Heart left ventricle (tissue), 16 donors: ENCODE measurements around the gene KATNB1. TPM values are rescaled to one million over a fixed set of nuclear protein-coding genes. Genes with fewer than 3 reads are reported as not detected.

ENCODE experiments used
- ATAC-seq, 4 donors: fragments of 200-7000 bp; cut with Tn5 transposase; one replicate each; pipeline ENCODE4 v1.9.1; 2020 to 2022; ENCODE audit warnings: moderate library complexity in 4 of 4, mild to moderate bottlenecking in 3 of 4, moderate number of reproducible peaks in 1 of 4
- DNase-seq, 5 donors: peaks; one replicate each; pipeline ENCODE4 v3.0.0-alpha.2; 2020
- H3K27ac ChIP-seq, 12 donors: fragments of 200-600 bp; sonication (generic) in 4 of 12; one replicate each; pipeline versions ENCODE4 v1.5.0 to v1.8.0; 2016 to 2022; ENCODE audit warnings: mild to moderate bottlenecking in 2 of 12
- H3K27me3 ChIP-seq, 9 donors: fragments of 200-600 bp; sonication (generic) in 2 of 9; one replicate each; pipeline versions ENCODE4 v1.5.1 to v1.8.0; 2016 to 2022; ENCODE audit warnings: mild to moderate bottlenecking in 3 of 9
- H3K36me3 ChIP-seq, 9 donors: fragments of 200-600 bp; sonication (generic) in 2 of 9; one replicate each; pipeline versions ENCODE4 v1.5.0 to v1.8.0; 2018 to 2022; ENCODE audit warnings: mild to moderate bottlenecking in 2 of 9
- H3K4me1 ChIP-seq, 12 donors: fragments of 200-600 bp; sonication (generic) in 4 of 12; one replicate each; pipeline versions ENCODE4 v1.5.0 to v1.8.0; 2016 to 2022; ENCODE audit warnings: mild to moderate bottlenecking in 3 of 12
- H3K4me3 ChIP-seq, 12 donors: fragments of 200-600 bp; sonication (generic) in 4 of 12; one replicate each; pipeline versions ENCODE4 v1.5.0 to v1.8.0; 2017 to 2022; ENCODE audit warnings: mild to moderate bottlenecking in 9 of 12, moderate library complexity in 4 of 12
- H3K9me3 ChIP-seq, 12 donors: fragments of 200-600 bp; sonication (generic) in 4 of 12; one replicate each; pipeline versions ENCODE4 v1.5.0 to v1.8.0; 2016 to 2022; ENCODE audit warnings: mild to moderate bottlenecking in 1 of 12
- POLR2A ChIP-seq, 2 donors: fragments of 450-650 bp; IDR thresholded peaks; one replicate each; pipeline ENCODE4 v1.6.1; 2017; ENCODE audit warnings: antibody characterized with exemption in 2 of 2, mild to moderate bottlenecking in 2 of 2, moderate library complexity in 2 of 2
- WGBS, 4 donors: extraction: QIAGEN DNeasy Blood & Tissue Kit in 2 of 4; methylation state at CpG; one replicate each; pipeline versions ENCODE4 v1.1.5 to v1.1.7; 2013 to 2018; 5-methylcytosine and 5-hydroxymethylcytosine counted together
- intact Hi-C, 10 donors: fragments of 100-400 bp; cut with DNase I; formaldehyde crosslinking; loops; one replicate each; pipeline versions ENCODE4 v1.11.1 to v1.14.2; 2022
- polyA plus RNA-seq, 2 donors: library from polyadenylated mRNA; stranded (reverse); fragments of 200-250 nt; gene quantifications; one replicate each; pipeline ENCODE4 v1.2.3, GENCODE V29; 2013
- total RNA-seq, 9 donors: library from RNA; depleted of rRNA in 2 of 9; stranded (reverse); fragments of >200 nt in 2 of 9; fragmentation: NEBNext Ultra II Directional in 3 of 9; extraction: Animal tissue kit (Norgen Biotek cat#: 25700) in 3 of 9; gene quantifications; one replicate each; pipeline versions ENCODE4 v1.1.0 to v1.2.4, GENCODE V29; 2016 to 2023
- TF ChIP-seq, protein P1 (sequence below), 12 donors: fragments of 200-600 bp; sonication (generic) in 4 of 12; IDR thresholded peaks; one replicate each; pipeline versions ENCODE4 v1.5.0 to v1.8.0; 2018 to 2022; ENCODE audit warnings: antibody characterized with exemption in 12 of 12, mild to moderate bottlenecking in 5 of 12
- donor health status: ischemic (EF 13 %, LVEDD 7.1; RV severe dilation, severe dysfunction).
- donor health status: healthy with polysubstance abuse.
- donor health status: DM: no; HTN: yes; CAD: no.
- donor health status: DM: no; HTN: no; CAD: no.
- donor health status: ischemic (EF 25% LVEDD 6.9; RV normal size, moderate dysfunction).
- donor health status: ischemic (EF 25% LVEDD 5.7; RV mildly dilated, moderate dysfunction).
- donor health status: healthy.
- donor health status: DM: yes; HTN: yes; CAD: no.
- donor health status: ischemic (EF 35%, LVEDD 5.7; RV mildly dilated, moderate dysfunction).
- donor health status: nonischemic (EF 11% LVEDD 7.7; RV severe dilation, severe dysfunction).
- donor health status: DM: yes; HTN: yes; CAD: no.
- donor health status: PGD.
- donor health status: ischemic (EF 29% LVEDD 5.4; RV normal size, mild dysfunction).
- donor health status: nonischemic (EF 23%, LVEDD 6.1; RV moderate dilation, normal function).

KATNB1 gene
- total and polyA plus RNA-seq, 11 donors: 8.0 to 20.5 (median 15.3) TPM

DNA sequence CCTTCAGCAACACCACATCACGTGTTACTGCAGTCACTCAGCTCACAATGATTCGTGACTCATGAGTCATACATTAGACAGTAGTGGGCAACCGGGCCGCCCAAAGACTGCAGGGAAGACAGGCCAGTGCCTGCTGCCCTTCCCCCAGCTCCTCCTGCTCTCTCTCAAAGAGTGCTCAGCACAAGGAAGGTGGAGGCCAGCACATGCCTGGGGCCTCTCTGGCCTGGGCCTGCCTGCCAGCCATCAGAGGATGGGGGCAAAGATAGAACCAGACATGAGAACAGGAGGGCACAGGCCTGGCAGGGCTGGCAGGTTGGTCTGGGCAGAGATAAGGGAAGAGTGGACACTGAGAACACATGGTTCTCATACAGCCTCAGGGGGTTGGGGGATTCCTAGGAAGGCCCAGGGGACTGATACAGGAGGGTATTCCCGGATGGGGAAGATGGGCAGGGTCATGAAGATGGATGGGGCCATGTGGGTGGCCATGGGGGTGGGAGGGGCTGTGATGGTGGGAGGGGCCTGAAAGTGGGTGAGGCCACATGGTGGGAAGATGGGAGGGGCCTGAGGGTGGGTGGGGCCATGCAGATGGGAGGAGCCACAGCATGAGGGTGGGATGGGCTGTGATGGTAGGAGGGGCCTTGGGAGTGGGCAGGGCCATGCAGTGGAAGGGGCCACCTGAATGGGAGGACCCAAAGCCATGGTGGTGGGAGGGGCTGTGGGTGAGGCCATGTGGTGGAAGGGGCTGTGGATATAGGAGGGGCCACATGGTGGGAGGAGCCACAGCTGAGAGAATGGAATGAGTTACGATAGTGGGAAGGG lies 29.0 kb downstream of the KATNB1 start:
- DNase-seq (peak in 3 of 5 donors; percentile 19 to 62 (median 48)), ATAC-seq (peak in 3 of 4 donors; percentile 38 to 57 (median 47))
- 70 to 84% (median 74%) methylated on average over 6 of the region's 6 CpGs for WGBS, 4 donors
- intact Hi-C loops: loop anchor here in 1 of 10 donors (5.0 kb wide), 1 partner anchor 33 kb away; no protein-coding TSS in a partner anchor
- Histone ChIP-seq H3K4me1 (peaks cover 0 to 6% (median 0%) of the 10 kb centered on the region in 12 donors), H3K9me3 (no peaks in the 10 kb centered on the region), H3K27ac (peak overlapping the region in 2 of 12 donors; percentile 29 to 37), H3K4me3 (no peak overlapping the region), H3K36me3 (peaks cover 3 to 93% (median 81%) of the 10 kb centered on the region in 9 donors), H3K27me3 (no peaks in the 10 kb centered on the region)
- TF ChIP-seq, protein P1, sequence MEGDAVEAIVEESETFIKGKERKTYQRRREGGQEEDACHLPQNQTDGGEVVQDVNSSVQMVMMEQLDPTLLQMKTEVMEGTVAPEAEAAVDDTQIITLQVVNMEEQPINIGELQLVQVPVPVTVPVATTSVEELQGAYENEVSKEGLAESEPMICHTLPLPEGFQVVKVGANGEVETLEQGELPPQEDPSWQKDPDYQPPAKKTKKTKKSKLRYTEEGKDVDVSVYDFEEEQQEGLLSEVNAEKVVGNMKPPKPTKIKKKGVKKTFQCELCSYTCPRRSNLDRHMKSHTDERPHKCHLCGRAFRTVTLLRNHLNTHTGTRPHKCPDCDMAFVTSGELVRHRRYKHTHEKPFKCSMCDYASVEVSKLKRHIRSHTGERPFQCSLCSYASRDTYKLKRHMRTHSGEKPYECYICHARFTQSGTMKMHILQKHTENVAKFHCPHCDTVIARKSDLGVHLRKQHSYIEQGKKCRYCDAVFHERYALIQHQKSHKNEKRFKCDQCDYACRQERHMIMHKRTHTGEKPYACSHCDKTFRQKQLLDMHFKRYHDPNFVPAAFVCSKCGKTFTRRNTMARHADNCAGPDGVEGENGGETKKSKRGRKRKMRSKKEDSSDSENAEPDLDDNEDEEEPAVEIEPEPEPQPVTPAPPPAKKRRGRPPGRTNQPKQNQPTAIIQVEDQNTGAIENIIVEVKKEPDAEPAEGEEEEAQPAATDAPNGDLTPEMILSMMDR (IDR thresholded peaks at IDR 0.05): no peak
- no peak for TF ChIP-seq POLR2A (IDR thresholded peaks at IDR 0.05)

DNA sequence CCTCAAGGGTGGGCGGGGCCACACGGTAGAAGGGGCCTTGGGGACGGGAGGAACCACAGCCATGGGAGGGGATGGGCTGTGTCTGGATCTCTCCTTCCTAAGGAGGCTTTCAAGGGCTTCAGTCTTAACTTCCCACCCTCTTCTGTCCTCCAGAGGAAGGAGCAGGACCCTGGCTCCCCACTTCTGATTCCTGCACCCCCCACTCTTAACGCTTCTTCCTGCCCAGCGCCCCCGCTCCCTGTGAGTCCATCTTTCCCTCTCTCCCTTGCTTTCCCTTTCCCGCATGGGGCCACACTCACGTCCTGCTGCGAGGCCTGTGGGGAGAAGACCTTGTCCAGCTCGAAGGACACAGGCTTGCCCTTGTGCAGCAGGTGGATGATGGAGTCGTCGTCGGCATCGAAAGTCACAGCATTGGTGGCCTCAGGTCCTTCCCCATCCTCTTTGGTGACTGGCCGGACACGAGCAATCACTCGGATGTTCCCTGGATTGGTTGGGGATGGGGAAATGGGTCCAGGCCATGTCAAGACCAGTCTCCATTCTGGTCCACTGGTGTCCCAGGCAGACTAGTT lies 29.7 kb downstream of the KATNB1 start:
- Histone ChIP-seq H3K27ac (no peak overlapping the region), H3K4me3 (no peak overlapping the region), H3K27me3 (no peaks in the 10 kb centered on the region), H3K36me3 (peaks cover 5 to 93% (median 81%) of the 10 kb centered on the region in 9 donors), H3K9me3 (no peaks in the 10 kb centered on the region), H3K4me1 (peaks cover 0 to 5% (median 0%) of the 10 kb centered on the region in 12 donors)
- TF ChIP-seq POLR2A (IDR thresholded peaks at IDR 0.05): no peak
- TF ChIP-seq, protein P1 (IDR thresholded peaks at IDR 0.05): no peak
- intact Hi-C loops: no loop called here
- 94 to 96% (median 94%) methylated on average over 17 of the region's 17 CpGs for WGBS, 4 donors
- DNase-seq: peak in 1 of 5 donors; percentile 49
- ATAC-seq: no peak

DNA sequence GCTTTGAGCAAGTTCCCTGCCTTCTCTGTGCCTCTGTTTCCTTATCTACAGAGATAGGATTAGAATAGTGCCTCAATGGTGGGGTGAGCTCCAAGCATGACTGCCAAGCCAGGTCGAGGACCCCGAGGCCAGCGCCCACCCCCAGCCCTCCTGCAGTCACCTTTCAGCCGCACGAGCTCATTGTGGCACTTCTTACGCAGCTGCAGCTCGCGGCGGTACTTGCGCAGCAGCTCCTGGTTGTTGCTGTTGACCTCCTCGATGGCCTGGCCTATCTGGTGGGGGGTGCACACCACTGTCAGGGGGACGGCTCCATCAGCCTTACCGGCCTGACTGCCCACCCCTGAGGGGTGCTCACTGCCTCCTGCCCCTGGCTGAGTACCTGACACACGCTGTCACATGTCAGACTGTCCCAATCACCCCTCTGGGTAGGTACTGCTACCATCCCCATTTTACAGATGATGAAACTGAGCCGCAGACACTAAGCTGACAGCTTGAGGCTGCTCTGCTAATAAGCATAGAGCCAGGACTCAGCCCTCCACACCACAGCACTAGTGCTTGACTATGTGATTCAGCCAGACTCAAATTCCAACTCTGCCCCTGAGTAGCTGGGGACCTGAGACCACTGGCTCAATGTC lies 31.3 kb downstream of the KATNB1 start:
- Histone ChIP-seq H3K27me3 (no peaks in the 10 kb centered on the region), H3K27ac (no peak overlapping the region), H3K9me3 (no peaks in the 10 kb centered on the region), H3K4me1 (peaks cover 0 to 5% (median 0%) of the 10 kb centered on the region in 12 donors), H3K4me3 (no peak overlapping the region), H3K36me3 (peaks cover 5 to 94% (median 82%) of the 10 kb centered on the region in 9 donors)
- no peak for ATAC-seq
- TF ChIP-seq, protein P1 (IDR thresholded peaks at IDR 0.05): no peak
- TF ChIP-seq POLR2A (IDR thresholded peaks at IDR 0.05): no peak
- intact Hi-C loops: no loop called here
- peak in 1 of 5 donors; percentile 37 for DNase-seq
- 91 to 97% (median 93%) methylated on average over 9 to 15 of the region's 15 CpGs for WGBS, 4 donors
